Measurements from ENCODE around the gene PDF.
A peak's percentile ranks its signal among the peaks of the same experiment; 100 is the strongest.

Gene PDF

GRCh38 chr16:69339289-69340094 is 9.1 kb upstream of the PDF start, which contains the start of the genes COG8 and NIP7:
Gene COG8 (minus strand): TSS chr16:69339564. CDS start chr16:69339552, 12 bp downstream.
Gene NIP7 (plus strand): TSS chr16:69339772. CDS start chr16:69339830, 58 bp downstream.
- peak within 1 kb of the TSS; percentile 87 for H3K4me3 ChIP-seq (ENCODE audit: low read depth, low read length)
- TF ChIP-seq CTCF (IDR thresholded peaks at IDR 0.05; ENCODE audit: borderline replicate concordance, insufficient read depth, low read depth, low read length) = peak; percentile 81

GRCh38 chr16:69338557-69339288 is 8.3 kb upstream of the PDF start:
- no peak for TF ChIP-seq CTCF (IDR thresholded peaks at IDR 0.05; ENCODE audit: borderline replicate concordance, insufficient read depth, low read depth, low read length)
- peak overlapping the region; percentile 87 for H3K4me3 ChIP-seq (ENCODE audit: low read depth, low read length)

- no peak overlapping the region for H3K4me3 ChIP-seq (ENCODE audit: low read depth, low read length)
- TF ChIP-seq CTCF (IDR thresholded peaks at IDR 0.05; ENCODE audit: borderline replicate concordance, insufficient read depth, low read depth, low read length) = no peak
Measured at GRCh38 chr16:69334696-69335095, 4.3 kb upstream of the PDF start.

- H3K4me3 ChIP-seq (ENCODE audit: low read depth, low read length) = peak overlapping the region; percentile 70
- TF ChIP-seq CTCF (IDR thresholded peaks at IDR 0.05; ENCODE audit: borderline replicate concordance, insufficient read depth, low read depth, low read length) = no peak
Measured at GRCh38 chr16:69329369-69330285, 761 bp downstream of the PDF start.

- H3K4me3 ChIP-seq (ENCODE audit: low read depth, low read length) = no peak overlapping the region
Measured at GRCh38 chr16:69328854-69329316, 1.5 kb downstream of the PDF start.

More at GRCh38 chr16:69328854-69329316, 1.5 kb downstream of the PDF start:
- no peak for TF ChIP-seq CTCF (IDR thresholded peaks at IDR 0.05; ENCODE audit: borderline replicate concordance, insufficient read depth, low read depth, low read length)
